UCSD-AML1 (cell line): ENCODE data around the gene THBS2.

Experiments
- DNase-seq: peaks from one replicate; lab custom pipeline; 2025; ENCODE audit not compliant: unreplicated experiment; lab: John Stamatoyannopoulos, UW

The THBS2 gene

GRCh38 chr6:169167581-169168301 lies 85.9 kb downstream of the THBS2 start:
- no peak for DNase-seq

- no peak for DNase-seq
Observed at GRCh38 chr6:169166896-169167580, 86.6 kb downstream of the THBS2 start.
